HG02981 (cell line): ENCODE results near the gene SORCS2.
"Not testable (repeated sequence)": the region's sequence is repeated elsewhere in the genome, so short reads cannot be mapped to it uniquely, and the experiment has no call there.

Source experiments
- ATAC-seq: cut with Tn5 transposase; IDR thresholded peaks from one replicate; pipeline ENCODE4 v1.9.1; 2021; ENCODE audit warnings: mild to moderate bottlenecking, moderate library complexity; ENCODE audit not compliant: unreplicated experiment

Gene SORCS2

GRCh38 chr4:7433376-7434140, 241.2 kb downstream of the SORCS2 start:
- no peak for ATAC-seq

- ATAC-seq, result no peak
These were observed 241.9 kb downstream of the SORCS2 start for GRCh38 chr4:7434141-7434765.

DNA sequence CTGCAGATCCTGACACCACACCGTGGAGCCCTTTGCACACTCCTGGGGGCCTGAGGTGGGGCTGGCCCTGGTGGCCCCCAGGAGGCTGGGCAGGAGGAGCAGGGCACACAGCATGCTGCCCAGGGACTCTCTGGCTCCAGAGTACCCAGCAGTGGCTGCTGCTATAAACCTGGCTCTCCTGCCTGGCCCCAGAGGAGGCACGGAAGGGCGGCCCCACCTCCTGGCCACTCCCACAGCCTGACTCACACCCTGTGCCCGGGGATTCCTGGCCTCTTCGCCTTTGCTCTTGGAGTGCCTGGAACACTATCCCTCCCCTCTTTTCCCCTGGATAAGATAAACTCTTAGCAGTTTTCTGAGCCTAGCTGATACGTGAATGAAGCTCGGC, 242.4 kb downstream of the SORCS2 start, which contains the start of gene PSAPL1:
Gene PSAPL1 (minus strand): TSS at position 165 of the 385 bp plus-strand sequence. CDS start 51 bp downstream, at position 114.
- ATAC-seq, result no peak

- no peak for ATAC-seq
These were observed 243.2 kb downstream of the SORCS2 start for GRCh38 chr4:7435471-7436061.

DNA sequence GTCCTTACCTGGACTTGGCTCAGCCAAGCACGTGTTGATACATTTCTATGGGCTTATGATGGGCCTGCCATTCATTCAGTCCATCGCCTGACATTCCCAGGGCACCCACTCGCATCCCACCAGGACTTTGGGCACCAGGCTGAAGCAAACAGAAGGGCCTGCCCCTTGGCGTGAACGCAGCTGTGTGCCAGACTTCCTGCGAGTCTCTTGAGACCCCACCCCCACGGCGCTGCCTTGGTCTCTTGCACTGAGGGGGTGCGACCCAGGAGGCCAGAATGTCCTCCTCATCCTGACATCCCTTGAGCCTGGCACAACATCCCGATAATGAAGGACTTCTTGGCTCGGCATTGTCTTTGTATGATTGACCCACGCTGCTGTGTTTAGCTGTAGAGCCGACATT, 243.9 kb downstream of the SORCS2 start:
- ATAC-seq, result no peak

GRCh38 chr4:7439699-7440098, 247.4 kb downstream of the SORCS2 start:
- ATAC-seq, result no peak

GRCh38 chr4:7441201-7441600, 248.9 kb downstream of the SORCS2 start:
- ATAC-seq, result no peak

DNA sequence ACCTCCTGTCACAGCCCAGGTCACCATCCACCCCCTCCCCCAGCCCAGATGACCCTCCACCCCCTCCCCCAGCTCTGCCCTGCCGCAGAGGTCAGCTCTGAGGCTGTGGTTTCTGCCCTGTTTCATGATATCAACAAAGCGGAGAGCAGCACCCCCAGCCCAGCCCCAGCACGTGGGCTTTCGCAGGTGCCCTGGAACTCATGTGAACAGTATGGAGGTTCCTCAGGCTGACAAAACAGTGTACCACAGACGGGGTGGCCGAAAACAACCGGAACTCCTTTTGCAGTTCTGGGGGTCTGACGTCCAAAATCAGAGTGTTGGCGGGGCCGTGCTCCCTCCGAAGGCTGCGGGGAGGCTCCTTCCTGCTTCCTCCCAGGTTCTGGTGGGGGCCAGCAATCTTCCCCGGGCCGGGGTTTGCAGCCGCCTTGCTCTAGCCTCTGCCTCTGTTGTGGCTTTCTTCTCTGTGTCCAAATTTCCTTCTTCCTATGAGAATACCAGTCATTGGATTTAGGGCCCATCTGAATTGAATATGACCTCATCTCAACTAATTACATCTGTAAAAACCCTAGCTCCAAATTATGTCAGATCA, 250.3 kb downstream of the SORCS2 start:
- ATAC-seq, result no peak

GRCh38 chr4:7444314-7444713, 252.0 kb downstream of the SORCS2 start:
- ATAC-seq, result no peak

- ATAC-seq, result no peak
These were observed 252.4 kb downstream of the SORCS2 start for GRCh38 chr4:7444731-7445130.

DNA sequence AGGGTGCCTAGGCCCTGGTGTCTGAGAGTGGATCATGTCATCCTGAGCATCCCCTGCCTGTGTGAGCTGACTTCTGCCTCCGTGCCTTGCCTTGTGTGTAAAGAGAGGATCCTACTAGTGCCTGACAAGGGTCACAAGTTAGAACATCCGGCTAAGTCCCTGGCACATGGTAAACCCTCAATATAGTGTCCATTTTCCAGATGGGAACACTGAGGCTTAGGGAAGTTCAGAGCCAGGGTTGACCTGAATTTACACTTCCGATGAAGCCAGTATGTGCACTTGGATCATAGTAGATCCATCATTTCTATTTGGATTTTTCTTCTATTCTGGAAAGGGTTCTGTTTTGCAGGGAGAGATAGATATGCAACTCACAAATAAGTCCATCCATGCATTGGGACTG, 254.9 kb downstream of the SORCS2 start:
- ATAC-seq, result no peak

- ATAC-seq, result no peak
These were observed 255.7 kb downstream of the SORCS2 start for GRCh38 chr4:7448036-7448435.

GRCh38 chr4:7450775-7451433, 258.6 kb downstream of the SORCS2 start:
- ATAC-seq, result no peak

- ATAC-seq, result no peak
These were observed 259.1 kb downstream of the SORCS2 start for GRCh38 chr4:7451434-7451789.

- no peak for ATAC-seq
These were observed 259.5 kb downstream of the SORCS2 start for GRCh38 chr4:7451800-7452199.

GRCh38 chr4:7452802-7453201, 260.5 kb downstream of the SORCS2 start:
- ATAC-seq, result not testable (repeated sequence)

GRCh38 chr4:7457201-7458065, 265.1 kb downstream of the SORCS2 start:
- no peak for ATAC-seq

- no peak for ATAC-seq
These were observed 265.7 kb downstream of the SORCS2 start for GRCh38 chr4:7458066-7458425.

- ATAC-seq, result no peak
These were observed 266.1 kb downstream of the SORCS2 start for GRCh38 chr4:7458477-7458876.

GRCh38 chr4:7459471-7459870, 267.1 kb downstream of the SORCS2 start:
- ATAC-seq, result no peak
